ENCODE results near the gene LCORL. TPM values are rescaled to one million over a fixed set of nuclear protein-coding genes. Genes with fewer than 3 reads are reported as not detected.

LCORL gene
- total RNA-seq, 1 donor: 15.9 TPM

DNA sequence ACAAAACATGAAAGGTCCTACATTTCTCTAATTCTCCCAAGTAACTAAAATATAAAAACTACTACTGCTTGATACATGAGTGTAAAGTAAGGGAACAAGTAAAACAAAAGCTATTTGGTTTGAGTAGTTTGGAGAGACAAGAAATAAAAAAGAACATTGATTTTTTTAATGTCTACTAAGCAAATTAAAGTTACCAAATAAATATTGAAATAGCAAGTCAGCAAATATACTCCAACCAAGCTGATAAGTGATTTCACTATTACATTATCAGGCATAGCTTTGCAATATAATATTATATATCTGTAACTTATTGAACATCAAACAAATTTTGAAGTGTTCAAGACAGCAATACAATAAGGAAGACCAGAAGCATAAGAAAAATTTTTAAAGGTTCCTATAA, 60.3 kb downstream of the LCORL start:
- Histone ChIP-seq H3K4me3 (ENCODE audit: insufficient read depth, low read length) (no peak overlapping the region), H3K79me2 (ENCODE audit: insufficient read depth, low read length) (peaks cover 3% of the 10 kb centered on the region), H3K9me3 (ENCODE audit: low read depth, low read length) (no peaks in the 10 kb centered on the region), H3K27me3 (ENCODE audit: insufficient read depth, low read length) (no peaks in the 10 kb centered on the region), H3K36me3 (ENCODE audit: insufficient read depth, low read length) (no peaks in the 10 kb centered on the region), H3K4me2 (ENCODE audit: insufficient read depth, low read length) (no peak overlapping the region), H2AFZ (ENCODE audit: low read length) (no peak overlapping the region), H4K20me1 (ENCODE audit: insufficient read depth, low read length) (no peaks in the 10 kb centered on the region), H3K27ac (ENCODE audit: low read depth, low read length) (no peak overlapping the region), H3K4me1 (ENCODE audit: insufficient read depth, low read length) (no peaks in the 10 kb centered on the region)
- TF ChIP-seq, protein P1, sequence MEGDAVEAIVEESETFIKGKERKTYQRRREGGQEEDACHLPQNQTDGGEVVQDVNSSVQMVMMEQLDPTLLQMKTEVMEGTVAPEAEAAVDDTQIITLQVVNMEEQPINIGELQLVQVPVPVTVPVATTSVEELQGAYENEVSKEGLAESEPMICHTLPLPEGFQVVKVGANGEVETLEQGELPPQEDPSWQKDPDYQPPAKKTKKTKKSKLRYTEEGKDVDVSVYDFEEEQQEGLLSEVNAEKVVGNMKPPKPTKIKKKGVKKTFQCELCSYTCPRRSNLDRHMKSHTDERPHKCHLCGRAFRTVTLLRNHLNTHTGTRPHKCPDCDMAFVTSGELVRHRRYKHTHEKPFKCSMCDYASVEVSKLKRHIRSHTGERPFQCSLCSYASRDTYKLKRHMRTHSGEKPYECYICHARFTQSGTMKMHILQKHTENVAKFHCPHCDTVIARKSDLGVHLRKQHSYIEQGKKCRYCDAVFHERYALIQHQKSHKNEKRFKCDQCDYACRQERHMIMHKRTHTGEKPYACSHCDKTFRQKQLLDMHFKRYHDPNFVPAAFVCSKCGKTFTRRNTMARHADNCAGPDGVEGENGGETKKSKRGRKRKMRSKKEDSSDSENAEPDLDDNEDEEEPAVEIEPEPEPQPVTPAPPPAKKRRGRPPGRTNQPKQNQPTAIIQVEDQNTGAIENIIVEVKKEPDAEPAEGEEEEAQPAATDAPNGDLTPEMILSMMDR (IDR thresholded peaks at IDR 0.05; ENCODE audit: extremely low read depth, low read depth, low read length): no peak
- no peak for DNase-seq (ENCODE audit: insufficient read length, low spot score, missing footprints)

DNA sequence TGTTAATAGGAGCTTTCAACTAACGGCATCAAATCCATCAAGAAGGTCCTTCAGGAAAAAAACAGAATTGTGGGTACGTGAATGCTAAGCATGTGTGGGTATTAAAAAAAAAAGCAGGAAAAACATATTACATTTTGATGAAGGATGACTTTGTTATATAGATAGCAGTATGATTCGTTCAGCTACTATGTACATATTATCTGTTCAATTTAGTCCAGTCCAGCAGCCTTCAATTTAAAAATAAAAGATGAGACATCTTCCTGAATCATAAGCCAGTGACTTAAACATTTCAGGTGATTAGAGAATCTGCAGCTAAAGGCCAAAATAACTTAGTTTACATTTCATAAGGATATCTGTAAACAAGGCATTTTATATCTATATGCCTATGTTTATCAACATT, 63.4 kb downstream of the LCORL start:
- Histone ChIP-seq H3K4me3 (ENCODE audit: insufficient read depth, low read length) (no peak overlapping the region), H3K4me1 (ENCODE audit: insufficient read depth, low read length) (no peaks in the 10 kb centered on the region), H3K27ac (ENCODE audit: low read depth, low read length) (no peak overlapping the region), H3K4me2 (ENCODE audit: insufficient read depth, low read length) (no peak overlapping the region), H2AFZ (ENCODE audit: low read length) (no peak overlapping the region), H3K9me3 (ENCODE audit: low read depth, low read length) (no peaks in the 10 kb centered on the region), H3K79me2 (ENCODE audit: insufficient read depth, low read length) (no peaks in the 10 kb centered on the region), H3K36me3 (ENCODE audit: insufficient read depth, low read length) (no peaks in the 10 kb centered on the region), H3K27me3 (ENCODE audit: insufficient read depth, low read length) (no peaks in the 10 kb centered on the region), H4K20me1 (ENCODE audit: insufficient read depth, low read length) (no peaks in the 10 kb centered on the region)
- peak; percentile 10 for DNase-seq (ENCODE audit: insufficient read length, low spot score, missing footprints)
- TF ChIP-seq, protein P1 (IDR thresholded peaks at IDR 0.05; ENCODE audit: extremely low read depth, low read depth, low read length): no peak

DNA sequence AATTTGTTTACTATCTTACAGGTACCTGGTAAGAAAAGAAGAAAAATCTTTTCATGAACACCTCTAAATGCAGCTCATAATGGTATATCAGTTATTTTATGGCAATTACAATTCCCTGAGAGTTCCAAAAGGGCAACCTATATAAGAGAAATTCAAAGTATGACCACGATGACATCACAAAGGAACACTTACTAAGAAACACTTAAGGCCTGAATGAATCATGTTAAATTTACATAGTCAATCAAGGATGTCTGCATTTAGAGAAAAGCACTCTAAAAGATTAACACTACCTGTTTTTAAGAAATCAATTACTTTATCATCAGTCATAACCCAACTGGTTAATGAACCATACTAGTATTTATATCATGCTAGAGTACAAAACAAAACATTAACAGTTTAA, 63.9 kb downstream of the LCORL start:
- H2AFZ ChIP-seq (ENCODE audit: low read length): no peak overlapping the region
- no peaks in the 10 kb centered on the region for H3K36me3 ChIP-seq (ENCODE audit: insufficient read depth, low read length)
- no peak overlapping the region for H3K27ac ChIP-seq (ENCODE audit: low read depth, low read length)
- H3K4me1 ChIP-seq (ENCODE audit: insufficient read depth, low read length): no peaks in the 10 kb centered on the region
- H3K4me2 ChIP-seq (ENCODE audit: insufficient read depth, low read length): no peak overlapping the region
- TF ChIP-seq, protein P1 (IDR thresholded peaks at IDR 0.05; ENCODE audit: extremely low read depth, low read depth, low read length): no peak
- H3K4me3 ChIP-seq (ENCODE audit: insufficient read depth, low read length): no peak overlapping the region
- no peaks in the 10 kb centered on the region for H3K9me3 ChIP-seq (ENCODE audit: low read depth, low read length)
- no peaks in the 10 kb centered on the region for H4K20me1 ChIP-seq (ENCODE audit: insufficient read depth, low read length)
- DNase-seq (ENCODE audit: insufficient read length, low spot score, missing footprints): no peak
- H3K79me2 ChIP-seq (ENCODE audit: insufficient read depth, low read length): no peaks in the 10 kb centered on the region
- H3K27me3 ChIP-seq (ENCODE audit: insufficient read depth, low read length): no peaks in the 10 kb centered on the region

DNA sequence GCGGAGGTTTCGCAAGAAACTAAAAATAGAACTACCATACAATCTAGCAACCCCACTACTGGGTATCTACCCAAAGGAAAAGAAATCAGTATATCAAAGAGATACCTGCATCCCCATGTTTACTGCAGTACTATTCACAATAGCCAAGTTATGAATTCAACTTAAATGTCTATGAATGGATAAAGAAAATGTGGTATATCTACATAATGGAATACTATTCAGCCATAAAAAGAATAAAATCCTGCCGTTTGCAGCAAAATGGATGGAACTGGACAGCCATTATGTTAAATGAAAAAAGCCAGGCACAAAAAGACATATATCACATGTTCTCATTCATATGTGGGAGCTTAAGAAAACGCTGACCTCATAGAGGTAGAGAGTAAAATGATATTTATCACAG, 65.3 kb downstream of the LCORL start:
- Histone ChIP-seq H3K27me3 (ENCODE audit: insufficient read depth, low read length) (no peaks in the 10 kb centered on the region), H3K4me2 (ENCODE audit: insufficient read depth, low read length) (no peak overlapping the region), H3K79me2 (ENCODE audit: insufficient read depth, low read length) (no peaks in the 10 kb centered on the region), H3K27ac (ENCODE audit: low read depth, low read length) (no peak overlapping the region), H4K20me1 (ENCODE audit: insufficient read depth, low read length) (no peaks in the 10 kb centered on the region), H2AFZ (ENCODE audit: low read length) (no peak overlapping the region), H3K4me1 (ENCODE audit: insufficient read depth, low read length) (no peaks in the 10 kb centered on the region), H3K36me3 (ENCODE audit: insufficient read depth, low read length) (no peaks in the 10 kb centered on the region), H3K9me3 (ENCODE audit: low read depth, low read length) (no peaks in the 10 kb centered on the region), H3K4me3 (ENCODE audit: insufficient read depth, low read length) (no peak overlapping the region)
- TF ChIP-seq, protein P1 (IDR thresholded peaks at IDR 0.05; ENCODE audit: extremely low read depth, low read depth, low read length): no peak
- no peak for DNase-seq (ENCODE audit: insufficient read length, low spot score, missing footprints)
